ENCODE data around the gene PCNT.

The PCNT gene

DNA sequence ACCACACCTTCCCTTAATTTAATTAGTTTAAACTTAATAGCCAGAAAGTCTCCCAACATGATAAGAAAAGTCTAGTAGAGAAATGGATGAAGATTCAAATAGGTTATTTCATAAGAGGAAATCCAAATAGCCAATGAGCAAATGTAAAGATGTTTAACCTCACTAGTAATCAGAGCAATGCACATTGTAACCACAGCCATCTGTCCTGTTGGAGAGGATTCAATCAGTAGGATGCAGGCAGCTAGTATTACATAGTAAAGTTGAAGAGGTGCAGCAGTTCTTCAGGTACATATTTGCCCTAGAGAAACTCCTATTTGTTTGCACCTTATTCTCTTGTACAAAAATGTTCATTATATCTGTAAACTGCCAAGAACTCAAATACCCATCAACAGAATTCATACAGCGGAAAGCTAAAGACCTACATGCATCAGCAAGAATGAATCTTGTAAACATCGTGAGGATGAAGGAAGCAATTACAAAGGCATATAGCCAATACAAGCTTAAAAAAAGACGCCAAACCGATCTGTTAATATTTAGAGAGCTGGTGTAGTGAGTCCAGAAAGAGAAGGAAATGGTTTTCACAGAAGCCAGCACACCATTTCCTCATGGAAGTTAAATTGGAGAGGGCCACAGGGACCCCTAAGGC lies 162.6 kb downstream of the PCNT start:
- DNase-seq = peak in 1 of 14 donors; percentile 33

- no peak for DNase-seq
These were observed 165.3 kb downstream of the PCNT start for GRCh38 chr21:46489162-46489663.

DNA sequence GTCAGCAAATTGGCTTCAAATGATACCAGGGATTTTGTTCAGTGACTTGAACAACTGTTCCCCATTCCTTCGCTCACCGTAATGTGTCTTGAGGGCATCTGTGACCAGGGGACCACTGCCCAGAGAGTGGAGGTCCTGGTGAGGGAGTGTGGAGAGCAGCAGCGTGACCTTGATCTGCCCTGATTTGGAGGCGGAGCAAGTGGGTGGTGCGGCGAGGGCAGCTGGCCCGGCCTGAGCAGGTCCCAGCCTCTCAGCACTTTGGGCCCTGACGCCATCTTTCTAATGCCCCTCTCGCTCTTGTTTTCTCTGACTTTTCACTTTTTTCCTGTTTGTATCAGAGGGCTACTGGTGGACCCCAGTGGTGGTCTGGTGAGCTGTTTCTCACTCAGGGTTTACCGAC lies 165.8 kb downstream of the PCNT start:
- DNase-seq = no peak

- no peak for DNase-seq
These were observed 167.6 kb downstream of the PCNT start for GRCh38 chr21:46491553-46491952.

DNA sequence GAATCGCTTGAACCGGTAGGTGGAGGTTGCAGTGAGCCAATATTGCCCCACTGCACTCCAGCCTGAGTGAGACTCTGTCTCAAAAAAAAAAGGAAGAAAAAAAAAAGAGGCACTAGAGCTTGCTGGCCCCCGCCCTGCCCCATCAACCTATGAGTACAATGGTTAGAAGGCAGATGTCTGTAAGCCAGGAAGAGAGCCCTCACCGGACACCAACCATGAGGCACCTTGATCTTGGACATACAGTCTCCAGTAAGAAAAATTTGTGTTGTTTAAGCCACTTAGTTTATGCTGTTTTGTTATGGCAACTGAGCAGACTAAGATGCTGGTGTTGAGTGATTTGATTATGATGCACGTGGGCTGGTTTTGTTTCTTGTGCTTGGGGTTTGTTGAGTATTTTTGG lies 168.9 kb downstream of the PCNT start:
- DNase-seq = no peak

- no peak for DNase-seq
These were observed 169.9 kb downstream of the PCNT start for GRCh38 chr21:46493828-46494227.

All from C1 segment of cervical spinal cord (tissue), 14 donors.